Measurements from ENCODE around the gene TOLLIP.

The TOLLIP gene

GRCh38 chr11:1290052-1291040, 19.1 kb downstream of the TOLLIP start:
- Mint-ChIP-seq H3K36me3 (ENCODE audit: low read depth) (peaks cover 4% of the 10 kb centered on the region), H3K27ac (no peak overlapping the region), H3K4me3 (no peak overlapping the region), H3K27me3 (ENCODE audit: low read depth) (no peaks in the 10 kb centered on the region), H3K4me1 (ENCODE audit: low read depth) (no peaks in the 10 kb centered on the region), H3K9me3 (no peaks in the 10 kb centered on the region)

- Mint-ChIP-seq H3K27me3 (ENCODE audit: low read depth) (no peaks in the 10 kb centered on the region), H3K27ac (no peak overlapping the region), H3K4me1 (ENCODE audit: low read depth) (no peaks in the 10 kb centered on the region), H3K9me3 (no peaks in the 10 kb centered on the region), H3K4me3 (no peak overlapping the region), H3K36me3 (ENCODE audit: low read depth) (peaks cover 3% of the 10 kb centered on the region)
These were observed 20.1 kb downstream of the TOLLIP start for GRCh38 chr11:1289211-1289935.

- H3K27me3 Mint-ChIP-seq (ENCODE audit: low read depth) = no peaks in the 10 kb centered on the region
- H3K4me1 Mint-ChIP-seq (ENCODE audit: low read depth) = no peaks in the 10 kb centered on the region
- H3K27ac Mint-ChIP-seq = no peak overlapping the region
- no peaks in the 10 kb centered on the region for H3K9me3 Mint-ChIP-seq
- no peak overlapping the region for H3K4me3 Mint-ChIP-seq
- H3K36me3 Mint-ChIP-seq (ENCODE audit: low read depth) = peaks cover 3% of the 10 kb centered on the region
These were observed 20.8 kb downstream of the TOLLIP start for GRCh38 chr11:1288426-1289151.

GRCh38 chr11:1287928-1288327, 21.5 kb downstream of the TOLLIP start:
- Mint-ChIP-seq H3K9me3 (no peaks in the 10 kb centered on the region), H3K36me3 (ENCODE audit: low read depth) (peaks cover 3% of the 10 kb centered on the region), H3K27ac (no peak overlapping the region), H3K4me3 (no peak overlapping the region), H3K27me3 (ENCODE audit: low read depth) (no peaks in the 10 kb centered on the region), H3K4me1 (ENCODE audit: low read depth) (no peaks in the 10 kb centered on the region)

GRCh38 chr11:1285876-1286275, 23.6 kb downstream of the TOLLIP start:
- Mint-ChIP-seq H3K4me1 (ENCODE audit: low read depth) (no peaks in the 10 kb centered on the region), H3K4me3 (no peak overlapping the region), H3K27ac (no peak overlapping the region)

GRCh38 chr11:1285316-1285744, 24.1 kb downstream of the TOLLIP start:
- H3K9me3 Mint-ChIP-seq = no peaks in the 10 kb centered on the region

More at GRCh38 chr11:1285876-1286275, 23.6 kb downstream of the TOLLIP start:
- Mint-ChIP-seq H3K36me3 (ENCODE audit: low read depth) (no peaks in the 10 kb centered on the region), H3K9me3 (no peaks in the 10 kb centered on the region), H3K27me3 (ENCODE audit: low read depth) (no peaks in the 10 kb centered on the region)

GRCh38 chr11:1283906-1284305, 25.5 kb downstream of the TOLLIP start:
- Mint-ChIP-seq H3K9me3 (no peaks in the 10 kb centered on the region), H3K36me3 (ENCODE audit: low read depth) (peaks cover 2% of the 10 kb centered on the region), H3K27me3 (ENCODE audit: low read depth) (no peaks in the 10 kb centered on the region), H3K27ac (no peak overlapping the region), H3K4me1 (ENCODE audit: low read depth) (no peaks in the 10 kb centered on the region), H3K4me3 (no peak overlapping the region)

More at GRCh38 chr11:1285316-1285744, 24.1 kb downstream of the TOLLIP start:
- H3K27me3 Mint-ChIP-seq (ENCODE audit: low read depth) = no peaks in the 10 kb centered on the region
- no peaks in the 10 kb centered on the region for H3K4me1 Mint-ChIP-seq (ENCODE audit: low read depth)
- no peak overlapping the region for H3K27ac Mint-ChIP-seq
- peaks cover under 1% of the 10 kb centered on the region for H3K36me3 Mint-ChIP-seq (ENCODE audit: low read depth)
- no peak overlapping the region for H3K4me3 Mint-ChIP-seq

- peaks cover 2% of the 10 kb centered on the region for H3K36me3 Mint-ChIP-seq (ENCODE audit: low read depth)
These were observed 26.3 kb downstream of the TOLLIP start for GRCh38 chr11:1283091-1283511.

GRCh38 chr11:1281974-1282365, 27.5 kb downstream of the TOLLIP start:
- no peaks in the 10 kb centered on the region for H3K9me3 Mint-ChIP-seq
- no peaks in the 10 kb centered on the region for H3K4me1 Mint-ChIP-seq (ENCODE audit: low read depth)
- no peak overlapping the region for H3K4me3 Mint-ChIP-seq
- no peaks in the 10 kb centered on the region for H3K27me3 Mint-ChIP-seq (ENCODE audit: low read depth)
- H3K27ac Mint-ChIP-seq = no peak overlapping the region
- peaks cover 2% of the 10 kb centered on the region for H3K36me3 Mint-ChIP-seq (ENCODE audit: low read depth)

More at GRCh38 chr11:1283091-1283511, 26.3 kb downstream of the TOLLIP start:
- Mint-ChIP-seq H3K4me3 (no peak overlapping the region), H3K27me3 (ENCODE audit: low read depth) (no peaks in the 10 kb centered on the region), H3K9me3 (no peaks in the 10 kb centered on the region), H3K4me1 (ENCODE audit: low read depth) (no peaks in the 10 kb centered on the region), H3K27ac (no peak overlapping the region)

GRCh38 chr11:1281326-1281973, 28.0 kb downstream of the TOLLIP start:
- H3K27ac Mint-ChIP-seq = no peak overlapping the region
- H3K4me1 Mint-ChIP-seq (ENCODE audit: low read depth) = no peaks in the 10 kb centered on the region
- H3K27me3 Mint-ChIP-seq (ENCODE audit: low read depth) = no peaks in the 10 kb centered on the region
- no peaks in the 10 kb centered on the region for H3K9me3 Mint-ChIP-seq
- H3K4me3 Mint-ChIP-seq = no peak overlapping the region
- peaks cover 2% of the 10 kb centered on the region for H3K36me3 Mint-ChIP-seq (ENCODE audit: low read depth)

GRCh38 chr11:1280116-1281035, 29.1 kb downstream of the TOLLIP start:
- Mint-ChIP-seq H3K27ac (no peak overlapping the region), H3K4me3 (no peak overlapping the region), H3K27me3 (ENCODE audit: low read depth) (no peaks in the 10 kb centered on the region)

GRCh38 chr11:1279674-1280055, 29.8 kb downstream of the TOLLIP start:
- Mint-ChIP-seq H3K9me3 (no peaks in the 10 kb centered on the region), H3K27ac (no peak overlapping the region), H3K27me3 (ENCODE audit: low read depth) (no peaks in the 10 kb centered on the region), H3K4me1 (ENCODE audit: low read depth) (no peaks in the 10 kb centered on the region), H3K4me3 (no peak overlapping the region), H3K36me3 (ENCODE audit: low read depth) (peaks cover 2% of the 10 kb centered on the region)

More at GRCh38 chr11:1280116-1281035, 29.1 kb downstream of the TOLLIP start:
- Mint-ChIP-seq H3K9me3 (no peaks in the 10 kb centered on the region), H3K36me3 (ENCODE audit: low read depth) (peaks cover 2% of the 10 kb centered on the region), H3K4me1 (ENCODE audit: low read depth) (no peaks in the 10 kb centered on the region)

Data from T-helper 1 cell treated with Interleukin-12 subunit alpha and Interleukin-12 subunit beta and Interleukin-4 antibody, amounts not matched to agents 30 μg/mL and 1 μg/mL, for 36 hours (primary cell).